IMR-90 (cell line): Measurements from ENCODE around the gene SH3GL2. TPM values are rescaled to one million over a fixed set of nuclear protein-coding genes. Genes with fewer than 3 reads are reported as not detected.

Source experiments
- ATAC-seq: fragments of 200-7000 bp; cut with Tn5 transposase; 2 replicates; pipeline ENCODE4 v1.9.1; 2020; ENCODE audit warnings: low read depth, mild to moderate bottlenecking, moderate library complexity
- BruUV-seq: library from RNA; stranded (reverse); fragments of 400-500 nt; replicated peaks from 2 replicates; lab custom pipeline; 2021; lab: Mats Ljungman, UMichigan
- CTCF ChIA-PET: fragments of 300-600 bp; formaldehyde crosslinking; extraction: SDS; loops from one replicate; lab custom pipeline; 2021; ENCODE audit warnings: antibody characterized with exemption; lab: Yijun Ruan, JAX
- POLR2A ChIA-PET: fragments of 300-600 bp; sonication (Branson Sonifier 250); formaldehyde crosslinking; loops from one replicate; lab custom pipeline; 2022; ENCODE audit warnings: antibody characterized with exemption; ENCODE audit not compliant: unreplicated experiment; lab: Charles Lee
- DNase-seq: peaks from one replicate; pipeline ENCODE4 v3.0.0; 2013
- H2AFZ ChIP-seq: replicated peaks from 2 replicates; pipeline ENCODE3; 2013; ENCODE audit warnings: low read length, mild to moderate bottlenecking; ENCODE audit not compliant: poor library complexity
- H2AK5ac ChIP-seq: 2 replicates; pipeline ENCODE4 v1.6.1; 2013; ENCODE audit warnings: low read depth, low read length, inconsistent platforms
- H2AK9ac ChIP-seq: replicated peaks from 2 replicates; pipeline ENCODE3; 2013; ENCODE audit warnings: mild to moderate bottlenecking, low read depth, low read length, moderate library complexity; ENCODE audit not compliant: poor library complexity
- H2BK120ac ChIP-seq: 2 replicates; pipeline ENCODE4 v1.6.1; 2013; ENCODE audit warnings: low read depth, low read length, inconsistent platforms
- H2BK15ac ChIP-seq: 3 replicates; pipeline ENCODE4 v1.6.1; 2013; ENCODE audit warnings: low read depth, low read length, inconsistent platforms
- H2BK20ac ChIP-seq: 2 replicates; pipeline ENCODE4 v1.6.1; 2013; ENCODE audit warnings: low read depth, mild to moderate bottlenecking, inconsistent platforms, low read length, moderate library complexity
- H2BK5ac ChIP-seq: 2 replicates; pipeline ENCODE4 v1.6.1; 2013; ENCODE audit warnings: mild to moderate bottlenecking, low read depth, low read length, inconsistent platforms; ENCODE audit not compliant: poor library complexity, severe bottlenecking
- H3K14ac ChIP-seq: replicated peaks from 2 replicates; pipeline ENCODE4 v1.6.1; 2013; ENCODE audit warnings: low read depth, low read length, inconsistent platforms
- H3K18ac ChIP-seq: 2 replicates; pipeline ENCODE4 v1.6.1; 2013; ENCODE audit warnings: low read depth, low read length, control low read depth
- H3K23ac ChIP-seq: 2 replicates; pipeline ENCODE4 v1.6.1; 2013; ENCODE audit warnings: low read depth, low read length, inconsistent platforms
- H3K27ac ChIP-seq: 2 replicates; pipeline ENCODE4 v1.5.1; 2013; ENCODE audit warnings: mild to moderate bottlenecking, control low read depth, low read length; ENCODE audit not compliant: insufficient read depth
- H3K27me3 ChIP-seq: 2 replicates; pipeline ENCODE4 v1.6.1; 2013; ENCODE audit warnings: low read length; ENCODE audit not compliant: control insufficient read depth, insufficient read depth
- H3K36me3 ChIP-seq: 2 replicates; pipeline ENCODE4 v1.6.1; 2013; ENCODE audit warnings: low read length, mixed read lengths; ENCODE audit not compliant: control insufficient read depth, insufficient read depth
- H3K4ac ChIP-seq: 2 replicates; pipeline ENCODE4 v1.6.1; 2013; ENCODE audit warnings: low read depth, low read length, inconsistent platforms
- H3K4me1 ChIP-seq: 2 replicates; pipeline ENCODE4 v1.6.1; 2013; ENCODE audit warnings: low read length, mixed read lengths; ENCODE audit not compliant: control insufficient read depth, insufficient read depth
- H3K4me2 ChIP-seq: 2 replicates; pipeline ENCODE4 v1.6.1; 2013; ENCODE audit warnings: low read depth, mild to moderate bottlenecking, control low read depth, low read length, moderate library complexity
- H3K4me3 ChIP-seq: 2 replicates; pipeline ENCODE4 v1.5.1; 2013; ENCODE audit warnings: low read depth, mild to moderate bottlenecking, control low read depth, low read length, moderate library complexity; ENCODE audit not compliant: insufficient read depth
- H3K56ac ChIP-seq: 2 replicates; pipeline ENCODE4 v1.6.1; 2013; ENCODE audit warnings: low read length, inconsistent platforms; ENCODE audit not compliant: insufficient read depth; ENCODE audit errors: extremely low read depth
- H3K79me1 ChIP-seq, 2 experiments: 2 replicates each; pipeline ENCODE4 v1.6.1; 2013; ENCODE audit warnings: low read length in 2 of 2, inconsistent platforms in 1 of 2, low read depth in 1 of 2
- H3K9ac ChIP-seq: 2 replicates; pipeline ENCODE4 v1.6.1; 2013; ENCODE audit warnings: low read depth, low read length, control low read depth
- H3K9me1 ChIP-seq: 2 replicates; pipeline ENCODE4 v1.6.1; 2013; ENCODE audit warnings: low read length, inconsistent platforms; ENCODE audit not compliant: insufficient read depth
- H3K9me3 ChIP-seq: 2 replicates; pipeline ENCODE4 v1.6.1; 2013; ENCODE audit warnings: low read length; ENCODE audit not compliant: control insufficient read depth, insufficient read depth
- H4K20me1 ChIP-seq: 2 replicates; pipeline ENCODE4 v1.6.1; 2013; ENCODE audit warnings: low read length, inconsistent platforms; ENCODE audit not compliant: insufficient read depth
- H4K5ac ChIP-seq: 2 replicates; pipeline ENCODE4 v1.6.1; 2013; ENCODE audit warnings: mild to moderate bottlenecking, low read depth, low read length, control low read depth
- H4K8ac ChIP-seq, 2 experiments: 2 replicates each; pipeline ENCODE4 v1.6.1; 2013; ENCODE audit warnings: low read depth in 2 of 2, low read length in 2 of 2, control low read depth in 1 of 2, inconsistent platforms in 1 of 2
- H4K91ac ChIP-seq: 2 replicates; pipeline ENCODE4 v1.6.1; 2013; ENCODE audit warnings: low read depth, low read length, inconsistent platforms; ENCODE audit not compliant: insufficient read depth
- FOS ChIP-seq: fragments of 150-350 bp; IDR thresholded peaks from 2 replicates; pipeline ENCODE4 v1.6.1; 2016; ENCODE audit warnings: low read depth, low read length
- POLR2A ChIP-seq: IDR thresholded peaks from 2 replicates; pipeline ENCODE4 v1.6.1; 2012; ENCODE audit warnings: mild to moderate bottlenecking, low read depth, low read length
- USF2 ChIP-seq: fragments of 150-350 bp; IDR thresholded peaks from 2 replicates; pipeline ENCODE4 v1.6.1; 2017; ENCODE audit warnings: mild to moderate bottlenecking, antibody characterized with exemption, low read length, low read depth
- WGBS, 2 experiments: methylation state at CpG; one replicate each; pipeline versions ENCODE4 v1.1.5 to v1.1.7; 2013; ENCODE audit warnings: missing lambda C conversion rate in 2 of 2; ENCODE audit not compliant: insufficient read length in 1 of 2; ENCODE audit errors: extremely low coverage in 2 of 2; 5-methylcytosine and 5-hydroxymethylcytosine counted together
- dilution Hi-C: fragments of 300-500 bp; cut with HindIII; formaldehyde crosslinking; loops from one replicate; pipeline ENCODE4 v1.14.3; 2018; ENCODE audit warnings: low sequenced_read_pairs; ENCODE audit not compliant: unreplicated experiment
- in situ Hi-C: fragments of 300-500 bp; cut with MboI; formaldehyde crosslinking; loops from 3 replicates; pipeline ENCODE4 v1.14.3; 2019; ENCODE audit warnings: low sequenced_read_pairs, inconsistent platforms, mixed read lengths
- intact Hi-C: fragments of 100-400 bp; cut with micrococcal nuclease; formaldehyde crosslinking; loops from 2 replicates; pipeline ENCODE4 v1.10.0; 2022
- polyA plus RNA-seq, 3 experiments: library from polyadenylated mRNA; depleted of rRNA; stranded (reverse); fragments of >200 nt; gene quantifications; 2 replicates each; pipeline ENCODE4 v1.2.3, GENCODE V29; 2012; ENCODE audit warnings: low replicate concordance in 1 of 3
- total RNA-seq: library from RNA; depleted of rRNA; stranded (reverse); fragments of >200 nt; gene quantifications from 2 replicates; pipeline ENCODE4 v1.2.3, GENCODE V29; 2012

SH3GL2 gene
- total and polyA plus RNA-seq, 2 of the 4 experiments (the other 2 are of a cell fraction) = under 0.01 to 0.05 TPM

- Histone ChIP-seq H2AFZ (peak overlapping the region; percentile 23), H4K5ac (no peak overlapping the region), H4K8ac (no peak overlapping the region), H3K27me3 (peaks cover 3% of the 10 kb centered on the region), H3K79me1 (no peaks in the 10 kb centered on the region; a peak in 1 of 4 replicates), H2BK5ac (no peak overlapping the region), H3K27ac (no peak overlapping the region), H3K9ac (no peak overlapping the region), H2BK20ac (peak overlapping the region; percentile 31; the same call in 1 of the 2 replicates), H2AK5ac (no peak overlapping the region), H2BK120ac (no peak overlapping the region), H4K20me1 (no peaks in the 10 kb centered on the region), H4K91ac (no peak overlapping the region), H3K56ac (no peak overlapping the region), H3K36me3 (no peaks in the 10 kb centered on the region), H3K4me1 (peaks cover 3% of the 10 kb centered on the region; the same call in 1 of the 2 replicates), H3K4ac (peak overlapping the region; percentile 46; the same call in 1 of the 2 replicates), H2AK9ac (no peak overlapping the region), H3K23ac (no peak overlapping the region), H3K9me3 (no peaks in the 10 kb centered on the region), H2BK15ac (no peak overlapping the region), H3K4me3 (no peak overlapping the region), H3K9me1 (peaks cover 5% of the 10 kb centered on the region; the same call in 1 of the 2 replicates), H3K14ac (no peak overlapping the region), H3K18ac (no peak overlapping the region), H3K4me2 (peak overlapping the region; percentile 46)
- ChIA-PET POLR2A (no interaction called here), CTCF (no interaction called here)
- ATAC-seq (peak; percentile 17; the same call in 1 of the 2 replicates), DNase-seq (peak; percentile 60)
- in situ Hi-C loops = no loop called here
- BruUV-seq = no TSS peak
- 20% methylated on average over 1 of the region's 5 CpGs; no CpG with 5 or more reads in 1 of the 2 experiments for WGBS, 2 experiments
- dilution Hi-C loops = no loop called here
- TF ChIP-seq POLR2A = no peak
- peak; percentile 26; the same call in 1 of the 2 replicates for TF ChIP-seq FOS
- peak; percentile 23; the same call in 1 of the 2 replicates for TF ChIP-seq USF2
- intact Hi-C loops = no loop called here
These were observed 22.2 kb downstream of the SH3GL2 start for GRCh38 chr9:17600962-17601593.
